Pons (tissue), 1 donor: ENCODE results near the gene PTPRN2.

ENCODE experiments used
- DNase-seq: peaks from one replicate; pipeline ENCODE4 v3.0.0-alpha.2; 2016; ENCODE audit warnings: low spot score

The PTPRN2 gene

GRCh38 chr7:157799076-157799685 lies 788.4 kb downstream of the PTPRN2 start:
- no peak for DNase-seq

GRCh38 chr7:157797361-157797760 lies 790.3 kb downstream of the PTPRN2 start:
- DNase-seq, result no peak

DNA sequence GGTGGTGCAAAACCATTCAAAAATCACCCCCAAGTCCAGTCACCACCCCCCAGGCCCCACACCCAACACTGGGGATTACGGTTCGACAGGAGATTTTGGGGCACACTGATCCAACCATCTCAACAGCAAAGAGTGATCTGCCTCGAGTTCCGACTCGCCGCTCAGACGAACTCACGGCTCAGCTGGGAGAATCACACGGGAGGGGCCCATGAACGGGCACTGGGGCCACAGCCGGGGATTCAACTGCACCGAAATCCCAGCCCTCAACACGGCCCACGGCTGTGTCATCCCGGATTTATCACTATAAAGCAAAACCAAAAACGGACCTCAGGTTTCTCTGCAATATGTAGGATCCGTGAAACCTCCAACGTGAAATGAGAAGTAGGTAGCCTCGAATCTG lies 790.8 kb downstream of the PTPRN2 start:
- no peak for DNase-seq

DNA sequence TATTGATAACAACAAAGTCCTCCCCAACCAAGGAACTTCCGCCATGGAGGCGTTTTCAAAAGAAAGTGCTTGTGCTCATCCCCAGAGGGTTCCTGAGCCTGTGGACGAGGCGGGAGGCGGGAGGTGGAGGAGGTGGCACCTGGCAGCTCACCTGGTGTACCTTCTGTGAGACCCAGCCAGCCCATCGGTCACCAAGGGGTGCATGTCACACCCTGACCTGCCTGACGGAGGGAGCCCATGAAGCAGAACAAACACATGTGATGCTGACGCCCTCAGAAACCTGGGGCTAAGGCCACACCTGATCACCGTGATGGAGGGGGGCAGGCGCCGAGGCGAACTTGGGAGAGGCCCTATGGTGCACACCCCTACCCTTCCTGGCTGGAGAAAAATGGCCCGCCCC lies 792.0 kb downstream of the PTPRN2 start:
- DNase-seq, result no peak

- no peak for DNase-seq
Measured at GRCh38 chr7:157795199-157795598, 792.4 kb downstream of the PTPRN2 start.

GRCh38 chr7:157794746-157795065 lies 792.9 kb downstream of the PTPRN2 start:
- DNase-seq, result no peak

DNA sequence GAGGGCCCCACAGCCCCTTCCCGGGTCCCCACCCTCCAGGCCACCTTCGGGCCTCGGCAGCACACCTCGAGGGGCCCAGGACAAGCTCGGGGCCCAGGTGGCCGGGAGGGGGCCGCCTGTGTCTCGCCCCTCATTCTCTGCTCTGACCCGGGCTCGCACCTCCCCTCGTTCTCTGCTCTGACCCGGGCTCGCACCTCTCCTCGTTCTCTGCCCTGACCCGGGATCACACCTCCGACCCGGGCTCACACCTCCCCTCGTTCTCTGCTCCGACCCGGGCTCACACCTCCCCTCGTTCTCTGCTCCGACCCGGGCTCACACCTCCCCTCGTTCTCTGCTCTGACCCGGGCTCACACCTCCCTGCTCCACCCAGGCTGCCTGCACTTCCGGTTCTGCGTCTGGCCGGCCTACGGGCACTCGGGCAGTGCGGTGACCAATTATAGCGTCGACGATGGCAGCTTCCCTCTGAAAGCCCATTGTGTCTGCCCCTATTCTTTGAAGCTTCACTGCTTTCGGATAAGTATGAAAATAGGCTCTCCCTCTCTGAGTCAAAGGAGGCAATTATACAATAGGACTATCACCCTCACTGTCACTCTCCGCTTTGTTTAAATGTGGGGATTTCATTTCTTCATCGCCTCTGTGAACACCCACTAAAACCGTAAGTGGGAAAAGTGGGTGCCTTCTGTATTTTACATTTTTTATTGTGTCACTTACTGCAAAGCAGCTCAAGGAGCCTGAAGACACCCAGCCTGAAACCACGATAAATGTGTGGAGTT lies 793.5 kb downstream of the PTPRN2 start:
- no peak for DNase-seq

DNA sequence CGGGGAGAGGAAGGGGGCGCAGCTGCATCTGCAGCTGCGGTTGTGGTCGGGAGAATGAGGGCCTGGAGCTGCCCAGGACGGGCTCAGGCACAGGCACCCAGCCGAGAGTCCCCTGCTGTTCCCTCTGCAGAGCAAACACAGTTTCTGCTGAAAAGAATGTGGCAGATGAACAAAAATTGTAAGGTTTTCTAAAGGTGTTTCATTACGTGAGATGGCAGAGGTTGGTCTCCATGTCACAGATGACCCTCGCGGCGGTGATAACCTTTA lies 794.6 kb downstream of the PTPRN2 start:
- no peak for DNase-seq

- DNase-seq, result no peak
Measured at GRCh38 chr7:157792241-157793086, 795.2 kb downstream of the PTPRN2 start.

DNA sequence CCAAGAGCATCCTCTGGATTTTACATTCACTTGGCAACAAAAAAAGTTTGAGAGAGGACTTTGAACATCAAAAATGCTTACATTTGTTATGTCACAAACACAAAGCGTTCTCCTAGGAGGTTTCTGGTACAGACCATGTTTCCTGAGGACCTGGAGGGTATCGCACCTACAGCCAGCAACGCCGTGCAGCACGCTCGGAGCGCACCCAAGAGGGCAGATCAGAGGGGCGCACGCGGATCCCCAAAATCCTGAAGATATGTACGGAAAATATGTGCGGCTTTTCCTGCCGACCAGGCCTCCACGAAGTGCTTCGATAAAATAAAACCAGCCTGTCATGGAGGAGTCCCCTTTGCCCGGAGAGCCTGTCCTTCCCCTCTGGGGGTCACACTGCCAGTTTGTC lies 796.0 kb downstream of the PTPRN2 start:
- DNase-seq, result no peak

DNA sequence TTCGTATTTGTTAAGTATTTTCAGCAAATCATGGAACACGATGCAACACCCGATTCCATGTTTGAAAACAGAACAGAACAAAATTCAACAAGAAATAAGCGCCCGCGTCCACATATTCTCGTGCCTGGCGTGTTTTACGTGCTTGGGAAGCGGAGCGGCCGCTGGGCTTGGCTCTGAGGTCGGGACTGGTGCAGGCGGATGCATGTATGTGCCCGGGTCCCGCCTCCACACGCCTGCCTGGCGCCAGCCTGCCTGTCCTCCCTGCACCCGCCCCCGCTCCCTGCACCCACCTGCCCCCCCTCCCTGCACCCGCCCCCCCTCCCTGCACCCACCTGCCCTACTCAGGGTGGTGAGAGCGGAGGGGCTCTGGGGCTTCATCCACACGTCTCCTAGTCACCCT lies 796.4 kb downstream of the PTPRN2 start:
- DNase-seq, result no peak

GRCh38 chr7:157789942-157790341 lies 797.7 kb downstream of the PTPRN2 start:
- no peak for DNase-seq

- DNase-seq, result no peak
Measured at GRCh38 chr7:157789094-157789493, 798.5 kb downstream of the PTPRN2 start.

- no peak for DNase-seq
Measured at GRCh38 chr7:157788573-157788972, 799.0 kb downstream of the PTPRN2 start.

DNA sequence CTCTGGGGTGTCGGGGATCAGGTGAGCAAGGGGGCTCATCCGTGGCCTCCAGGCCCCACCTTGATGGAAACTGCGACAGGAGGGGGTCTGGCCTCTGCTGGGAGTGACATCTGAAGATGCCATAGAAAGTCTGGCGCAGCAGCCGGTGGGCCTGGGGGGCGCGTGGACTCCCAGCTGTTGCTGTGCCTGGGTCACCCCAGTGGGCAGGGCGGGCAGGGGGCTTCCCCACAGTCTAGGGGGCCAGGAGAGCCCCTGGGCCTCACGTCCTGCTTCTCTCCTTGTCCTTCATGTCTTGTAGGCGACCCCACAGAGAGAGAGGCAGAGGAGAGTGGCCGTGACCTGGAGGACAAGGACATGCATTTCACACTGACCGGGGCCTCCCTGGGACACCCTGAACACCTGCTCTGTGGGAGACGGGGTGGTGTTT lies 800.3 kb downstream of the PTPRN2 start:
- no peak for DNase-seq

DNA sequence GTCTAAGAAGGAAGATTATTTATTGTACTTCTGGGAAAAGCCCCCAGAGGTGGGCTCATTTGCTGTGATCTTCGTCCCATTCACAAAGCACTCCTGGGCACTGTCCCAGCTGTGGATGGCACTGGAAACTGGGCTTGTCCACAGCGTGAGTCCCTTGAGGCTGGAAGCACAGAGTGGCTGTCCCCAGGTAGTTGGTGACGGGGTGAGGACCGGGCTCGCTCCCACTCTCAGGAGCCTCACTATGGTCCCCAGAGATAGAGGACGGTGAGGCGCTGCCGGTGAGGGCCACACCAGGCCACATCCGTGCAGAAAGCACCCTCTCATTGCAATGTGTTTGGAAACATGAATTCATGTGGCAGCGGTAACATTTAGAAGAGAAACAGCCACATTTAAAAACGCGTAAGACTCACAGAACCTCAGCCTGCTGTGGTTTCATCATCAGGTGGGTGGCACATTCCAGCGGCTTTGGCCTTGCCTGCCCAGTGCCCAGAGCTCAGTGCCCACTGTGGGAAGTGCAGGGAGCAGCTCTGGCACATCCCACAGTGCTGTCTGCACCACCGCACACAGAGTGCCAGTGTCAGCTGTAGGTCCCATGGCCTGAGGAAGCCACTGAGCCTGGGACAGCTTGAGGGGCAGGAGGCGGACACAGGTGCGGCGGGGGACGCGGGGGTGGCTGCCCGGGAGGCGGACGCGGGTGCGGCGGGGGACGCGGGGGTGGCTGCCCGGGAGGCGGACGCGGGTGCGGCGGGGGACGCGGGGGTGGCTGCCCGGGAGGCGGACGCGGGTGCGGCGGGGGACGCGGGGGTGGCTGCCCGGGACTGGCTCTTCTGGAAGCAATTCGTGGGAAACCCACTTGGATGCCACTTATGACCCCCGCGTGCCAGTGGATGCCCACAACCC lies 801.0 kb downstream of the PTPRN2 start:
- no peak for DNase-seq

GRCh38 chr7:157785486-157786186 lies 802.0 kb downstream of the PTPRN2 start:
- DNase-seq, result no peak

DNA sequence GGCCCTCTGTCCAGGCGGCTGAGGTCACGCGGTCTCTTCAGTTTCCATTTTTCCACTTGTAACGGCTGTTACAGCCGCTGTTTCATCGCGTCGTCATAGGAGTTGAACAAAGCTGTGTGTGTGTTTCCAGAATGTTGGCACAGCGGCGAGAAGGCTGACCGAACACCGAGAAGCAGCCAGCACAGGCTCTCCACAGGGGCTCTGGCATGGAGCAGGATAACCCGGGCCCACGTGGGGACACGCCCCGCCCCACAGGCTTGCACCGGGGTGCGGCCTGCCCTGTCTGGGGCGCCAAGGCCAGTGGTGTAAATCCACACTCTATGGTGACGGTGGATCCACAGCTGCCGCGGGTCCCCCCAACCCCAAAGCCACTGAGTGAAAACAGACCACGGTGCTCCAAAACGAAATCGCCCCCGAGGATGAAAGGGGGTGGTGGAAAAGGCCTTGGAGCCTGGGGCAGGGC lies 802.6 kb downstream of the PTPRN2 start:
- peak; percentile 86 for DNase-seq

GRCh38 chr7:157784041-157784835 lies 803.4 kb downstream of the PTPRN2 start:
- DNase-seq, result no peak

- no peak for DNase-seq
Measured at GRCh38 chr7:157782041-157782440, 805.6 kb downstream of the PTPRN2 start.

GRCh38 chr7:157780721-157781120 lies 806.9 kb downstream of the PTPRN2 start:
- no peak for DNase-seq
